Measurements from ENCODE around the gene TRIOBP.

Gene TRIOBP

DNA sequence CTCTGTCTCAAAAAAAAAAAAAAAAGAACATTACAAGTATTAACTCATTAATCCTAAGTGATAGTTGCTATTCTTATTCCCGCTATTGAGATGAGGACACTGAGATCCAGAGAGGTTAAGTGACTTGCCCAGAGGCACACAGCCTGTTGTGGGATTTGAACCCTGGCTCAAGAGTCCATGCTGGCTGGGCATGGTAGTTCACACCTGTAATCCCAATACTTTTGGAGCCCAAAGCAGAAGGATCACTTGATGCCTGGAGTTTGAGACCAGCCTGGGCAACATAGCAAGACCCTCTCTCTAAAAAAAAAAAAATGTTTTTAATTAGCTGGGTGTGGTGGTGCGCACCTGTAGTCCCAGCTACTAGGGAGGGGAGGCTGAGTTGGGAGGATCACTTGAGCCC lies 115.0 kb downstream of the TRIOBP start:
- no peak overlapping the region for H3K4me3 ChIP-seq (ENCODE audit: low read length)
- DNase-seq (ENCODE audit: low read depth, low spot score), result no peak

DNA sequence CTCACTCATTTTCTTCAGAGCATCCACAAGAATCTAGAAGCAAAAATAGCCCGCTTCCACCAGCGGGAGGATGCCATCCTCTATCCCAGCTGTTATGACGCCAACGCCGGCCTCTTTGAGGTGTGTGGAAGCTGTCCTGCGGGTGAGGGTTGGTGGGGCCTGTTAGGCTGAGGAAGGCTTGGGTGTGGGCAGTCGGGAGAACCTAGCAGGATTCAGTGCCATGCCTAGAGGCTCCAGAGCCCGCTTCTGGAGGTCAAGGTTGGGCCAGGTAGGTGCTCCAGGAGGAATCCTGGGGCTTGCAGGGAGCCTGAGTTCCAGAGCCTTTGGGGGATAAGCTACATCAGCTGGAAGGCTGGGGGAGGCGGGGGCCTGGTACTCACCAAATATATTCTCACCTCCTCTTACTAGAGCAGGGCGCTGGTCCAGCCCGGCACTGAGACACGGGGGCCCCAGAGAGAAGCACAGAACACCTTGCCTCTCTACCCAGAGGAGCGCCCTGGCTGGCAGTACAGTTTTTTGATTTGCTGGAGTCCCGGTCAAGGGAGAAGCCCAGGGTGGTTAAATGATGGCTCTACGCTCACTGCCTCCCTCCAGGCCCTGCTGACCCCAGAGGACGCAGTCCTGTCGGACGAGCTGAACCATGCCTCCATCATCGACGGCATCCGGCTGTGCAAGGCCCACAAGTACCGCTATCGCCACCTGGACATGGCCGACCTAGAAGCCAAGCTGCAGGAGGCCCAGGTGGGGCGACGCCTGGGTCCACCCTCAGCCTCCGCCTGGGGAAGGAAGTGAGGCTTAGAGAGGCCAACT lies 116.2 kb downstream of the TRIOBP start:
- H3K4me3 ChIP-seq (ENCODE audit: low read length), result no peak overlapping the region
- DNase-seq (ENCODE audit: low read depth, low spot score), result no peak

DNA sequence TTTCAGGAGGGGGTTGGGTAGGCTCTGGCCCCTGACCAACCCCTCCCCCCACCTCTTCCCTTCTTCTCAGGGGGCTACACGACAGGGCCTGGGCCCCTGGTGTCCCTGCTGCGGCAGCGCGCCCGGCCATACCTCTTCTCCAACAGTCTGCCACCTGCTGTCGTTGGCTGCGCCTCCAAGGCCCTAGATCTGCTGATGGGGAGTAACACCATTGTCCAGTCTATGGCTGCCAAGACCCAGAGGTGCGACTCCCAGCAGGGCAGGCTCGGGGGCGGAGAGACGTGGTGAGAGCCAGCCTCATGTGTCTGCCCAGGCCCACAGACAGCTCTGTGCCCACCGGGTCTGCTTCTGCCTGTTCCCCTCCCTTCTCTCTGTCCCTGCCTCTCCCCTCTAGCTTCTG lies 118.7 kb downstream of the TRIOBP start:
- no peak for DNase-seq (ENCODE audit: low read depth, low spot score)
- H3K4me3 ChIP-seq (ENCODE audit: low read length), result no peak overlapping the region

DNA sequence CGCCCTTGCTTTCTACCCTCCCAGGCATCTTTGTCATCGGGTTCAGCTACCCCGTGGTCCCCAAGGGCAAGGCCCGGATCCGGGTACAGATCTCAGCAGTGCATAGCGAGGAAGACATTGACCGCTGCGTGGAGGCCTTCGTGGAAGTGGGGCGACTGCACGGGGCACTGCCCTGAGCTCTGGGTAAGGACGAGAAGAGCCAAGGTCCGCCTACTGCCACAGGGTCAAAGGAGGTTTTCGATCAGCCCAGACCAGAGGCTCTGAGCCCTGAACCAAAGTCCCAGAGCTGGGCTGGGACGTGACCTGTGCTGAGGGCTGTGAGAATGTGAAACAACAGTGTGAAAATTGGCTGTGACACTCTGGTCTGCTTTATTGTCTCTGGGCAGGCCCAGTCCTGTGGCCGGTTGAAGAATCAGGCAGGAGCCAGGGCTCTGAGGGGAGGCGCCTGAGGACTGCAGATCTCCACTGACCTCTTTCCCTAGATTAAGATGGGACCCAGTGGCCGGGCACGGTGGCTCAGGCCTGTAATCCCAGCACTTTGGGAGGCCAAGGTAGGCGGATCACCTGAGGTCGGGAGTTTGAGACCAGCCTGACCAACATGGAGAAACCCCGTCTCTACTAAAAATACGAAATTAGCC lies 119.8 kb downstream of the TRIOBP start:
- no peak overlapping the region for H3K4me3 ChIP-seq (ENCODE audit: low read length)
- DNase-seq (ENCODE audit: low read depth, low spot score), result no peak

DNA sequence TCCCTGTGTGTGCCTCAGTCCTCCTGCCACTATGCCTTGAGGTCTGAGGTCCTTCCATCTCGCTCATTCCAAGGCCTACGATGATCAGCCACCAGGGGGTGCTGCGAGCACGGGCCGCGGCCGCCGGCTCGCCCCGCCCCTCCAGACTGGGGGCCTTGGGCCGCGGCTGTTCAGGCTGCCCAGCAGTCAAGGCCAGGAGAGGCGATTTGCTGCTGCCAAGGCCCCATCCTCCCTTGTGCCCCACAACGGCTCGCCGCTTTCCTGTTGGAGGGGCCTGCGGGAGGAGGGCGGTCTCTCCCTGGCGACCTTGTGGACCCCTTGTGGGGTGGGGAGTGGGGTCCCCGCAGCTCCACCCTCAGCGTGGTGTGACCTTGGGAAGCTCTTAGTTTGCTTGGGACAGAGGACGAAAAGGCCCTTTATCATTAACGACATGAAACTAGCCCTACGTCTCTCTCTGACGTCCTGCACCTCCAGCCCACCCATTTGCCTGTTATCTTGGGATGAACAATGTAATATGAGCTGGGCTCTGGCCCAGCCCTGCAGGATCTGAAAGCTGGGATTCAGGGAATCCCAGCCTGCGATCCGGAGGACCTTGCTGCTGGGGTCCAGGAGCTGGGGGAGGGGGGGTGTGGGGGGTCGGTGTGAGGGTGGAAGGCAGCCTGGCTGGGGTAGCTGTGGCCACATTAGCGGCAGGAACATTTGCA lies 121.0 kb downstream of the TRIOBP start:
- no peak for DNase-seq (ENCODE audit: low read depth, low spot score)
- H3K4me3 ChIP-seq (ENCODE audit: low read length), result peak overlapping the region; percentile 15; the same call in 1 of the 2 replicates

DNA sequence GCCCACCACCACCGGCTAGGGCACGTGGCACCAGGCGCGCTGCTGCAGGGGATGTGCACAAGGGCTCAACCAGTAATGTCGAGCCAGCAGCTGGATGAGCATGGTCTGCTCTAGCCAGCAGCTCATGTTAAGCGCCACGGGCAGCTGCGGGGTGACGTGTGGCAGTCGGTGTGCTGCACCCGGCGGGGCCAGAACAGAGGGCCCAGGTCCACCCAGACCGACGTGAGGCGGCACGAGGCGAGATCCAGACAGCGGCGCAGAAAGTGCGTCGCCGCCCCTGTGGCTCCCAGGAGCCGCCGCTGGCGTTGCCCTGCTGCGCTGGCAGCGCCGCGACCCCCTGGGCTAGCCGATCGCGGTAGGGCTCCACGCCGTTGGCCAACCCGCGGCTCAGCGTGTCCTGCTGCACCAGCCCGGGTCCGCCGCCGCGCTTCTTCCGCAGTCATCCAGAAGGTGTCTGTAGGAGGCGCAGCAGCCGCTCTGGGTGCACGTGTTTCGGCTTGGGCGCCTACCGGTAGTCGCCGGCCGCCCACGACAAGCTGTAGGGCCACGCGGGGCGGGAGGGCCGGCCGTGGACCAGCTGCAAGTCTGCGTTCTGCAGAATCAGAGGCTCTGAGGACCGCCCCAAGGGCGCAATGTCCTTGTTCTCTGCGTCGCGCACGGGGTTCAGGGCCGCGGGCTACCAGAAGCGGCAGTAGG lies 121.7 kb downstream of the TRIOBP start:
- H3K4me3 ChIP-seq (ENCODE audit: low read length), result peak overlapping the region; percentile 18
- DNase-seq (ENCODE audit: low read depth, low spot score), result no peak

DNA sequence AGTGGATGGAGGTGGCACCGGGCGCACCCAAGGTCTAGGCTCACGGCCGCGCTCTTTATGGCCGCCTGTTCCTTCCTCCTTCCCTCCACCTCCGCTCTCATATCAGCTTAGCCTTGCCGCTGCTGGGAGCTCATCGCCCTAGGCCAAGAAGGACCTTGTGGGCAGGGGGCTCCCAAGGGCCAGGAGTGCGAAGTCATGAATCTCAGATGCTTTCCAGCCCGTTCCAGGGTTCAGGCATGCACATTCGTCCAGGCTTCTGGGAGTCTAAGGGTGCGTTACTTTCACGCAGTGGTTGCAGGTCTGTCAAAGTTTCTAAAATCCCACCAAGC lies 122.2 kb downstream of the TRIOBP start:
- DNase-seq (ENCODE audit: low read depth, low spot score), result no peak
- no peak overlapping the region for H3K4me3 ChIP-seq (ENCODE audit: low read length)

DNA sequence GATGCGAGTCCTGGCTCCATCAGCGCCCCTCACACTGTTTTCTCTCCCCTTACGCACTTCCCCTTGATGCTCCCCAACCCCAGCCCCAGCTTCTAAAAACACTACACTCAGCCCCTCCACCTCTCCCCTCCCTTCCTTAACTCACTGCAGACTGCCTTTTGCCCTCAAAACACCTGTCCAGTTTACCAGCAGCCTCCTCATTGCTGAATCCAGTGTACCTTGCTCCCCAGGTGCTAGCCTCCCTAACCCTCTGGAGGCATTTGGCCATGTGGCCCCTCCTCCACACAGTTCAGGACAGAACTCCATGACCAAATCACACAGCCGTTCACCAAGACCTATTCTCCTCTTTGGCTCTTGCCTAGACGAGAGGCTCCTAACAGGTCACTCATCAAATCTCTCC lies 123.5 kb downstream of the TRIOBP start:
- H3K4me3 ChIP-seq (ENCODE audit: low read length), result no peak overlapping the region
- DNase-seq (ENCODE audit: low read depth, low spot score), result no peak

DNA sequence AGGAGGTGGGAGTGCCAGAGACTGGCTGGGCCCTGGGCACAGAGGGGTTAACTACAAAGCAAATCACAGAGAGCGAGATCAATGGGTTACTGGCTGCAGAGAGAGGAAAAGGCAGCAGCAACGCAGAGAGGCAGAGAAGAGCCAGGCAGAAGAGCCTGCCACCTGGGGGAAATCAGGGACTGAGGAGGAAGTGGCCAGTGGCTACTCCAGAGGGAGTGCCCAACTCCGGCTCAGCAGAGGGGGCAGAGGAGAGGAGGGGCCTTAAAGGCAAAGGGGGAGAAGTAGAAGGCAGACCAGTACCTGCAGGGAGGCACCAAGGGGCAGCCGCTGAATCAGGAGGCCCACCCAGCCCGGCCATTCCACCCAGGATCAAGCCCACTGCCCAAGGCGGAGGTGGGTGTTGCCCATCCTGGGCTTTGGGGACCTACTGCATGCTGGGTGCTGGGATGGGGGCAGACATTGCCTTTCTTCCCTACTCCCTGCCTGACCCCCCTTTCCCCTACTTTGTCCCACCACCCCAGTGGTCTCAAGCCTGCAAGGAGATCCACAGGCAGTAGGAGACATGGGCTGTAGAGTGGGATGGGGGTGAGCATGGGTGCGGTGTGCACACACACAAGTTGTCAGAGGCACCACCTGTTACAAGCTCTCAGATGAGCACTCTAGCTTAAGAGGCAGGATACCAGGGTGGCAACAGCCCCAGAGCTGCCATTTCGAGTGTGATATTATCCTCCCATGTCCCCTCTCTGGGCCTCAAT lies 125.4 kb downstream of the TRIOBP start:
- no peak overlapping the region for H3K4me3 ChIP-seq (ENCODE audit: low read length)
- DNase-seq (ENCODE audit: low read depth, low spot score), result no peak

DNA sequence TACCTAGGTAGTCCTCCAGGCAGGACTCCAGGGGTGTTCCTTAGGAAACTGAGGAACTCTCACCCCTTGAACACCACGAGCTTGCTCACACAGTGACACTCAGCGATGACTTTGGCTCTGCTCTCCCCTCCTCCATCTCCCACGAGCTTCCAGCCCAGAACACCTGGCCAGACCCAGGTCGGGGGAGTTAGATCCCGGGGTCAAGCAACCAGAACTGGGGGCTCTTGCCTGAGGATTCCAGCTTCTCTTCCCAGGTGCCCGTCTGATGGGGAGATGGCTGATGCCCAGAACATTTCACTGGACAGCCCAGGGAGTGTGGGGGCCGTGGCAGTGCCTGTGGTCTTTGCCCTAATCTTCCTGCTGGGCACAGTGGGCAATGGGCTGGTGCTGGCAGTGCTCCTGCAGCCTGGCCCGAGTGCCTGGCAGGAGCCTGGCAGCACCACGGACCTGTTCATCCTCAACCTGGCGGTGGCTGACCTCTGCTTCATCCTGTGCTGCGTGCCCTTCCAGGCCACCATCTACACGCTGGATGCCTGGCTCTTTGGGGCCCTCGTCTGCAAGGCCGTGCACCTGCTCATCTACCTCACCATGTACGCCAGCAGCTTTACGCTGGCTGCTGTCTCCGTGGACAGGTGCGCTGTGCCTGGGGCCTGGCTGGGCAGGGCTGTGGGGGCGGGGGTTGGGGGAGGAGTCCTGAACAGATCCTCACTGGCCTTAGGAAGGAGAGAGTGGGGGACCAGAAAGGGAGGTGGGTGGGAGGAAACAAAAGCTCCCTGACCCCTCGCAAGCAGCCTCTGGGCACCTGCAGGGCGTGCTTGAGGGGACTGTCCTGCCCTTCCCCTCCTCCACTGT lies 126.5 kb downstream of the TRIOBP start, which contains the start of gene GALR3:
Gene GALR3 (plus strand): TSS at position 249 of the 852 bp plus-strand sequence. CDS start 25 bp downstream, at position 274.
- no peak within 1 kb of the TSS for H3K4me3 ChIP-seq (ENCODE audit: low read length)
- DNase-seq (ENCODE audit: low read depth, low spot score), result no peak

DNA sequence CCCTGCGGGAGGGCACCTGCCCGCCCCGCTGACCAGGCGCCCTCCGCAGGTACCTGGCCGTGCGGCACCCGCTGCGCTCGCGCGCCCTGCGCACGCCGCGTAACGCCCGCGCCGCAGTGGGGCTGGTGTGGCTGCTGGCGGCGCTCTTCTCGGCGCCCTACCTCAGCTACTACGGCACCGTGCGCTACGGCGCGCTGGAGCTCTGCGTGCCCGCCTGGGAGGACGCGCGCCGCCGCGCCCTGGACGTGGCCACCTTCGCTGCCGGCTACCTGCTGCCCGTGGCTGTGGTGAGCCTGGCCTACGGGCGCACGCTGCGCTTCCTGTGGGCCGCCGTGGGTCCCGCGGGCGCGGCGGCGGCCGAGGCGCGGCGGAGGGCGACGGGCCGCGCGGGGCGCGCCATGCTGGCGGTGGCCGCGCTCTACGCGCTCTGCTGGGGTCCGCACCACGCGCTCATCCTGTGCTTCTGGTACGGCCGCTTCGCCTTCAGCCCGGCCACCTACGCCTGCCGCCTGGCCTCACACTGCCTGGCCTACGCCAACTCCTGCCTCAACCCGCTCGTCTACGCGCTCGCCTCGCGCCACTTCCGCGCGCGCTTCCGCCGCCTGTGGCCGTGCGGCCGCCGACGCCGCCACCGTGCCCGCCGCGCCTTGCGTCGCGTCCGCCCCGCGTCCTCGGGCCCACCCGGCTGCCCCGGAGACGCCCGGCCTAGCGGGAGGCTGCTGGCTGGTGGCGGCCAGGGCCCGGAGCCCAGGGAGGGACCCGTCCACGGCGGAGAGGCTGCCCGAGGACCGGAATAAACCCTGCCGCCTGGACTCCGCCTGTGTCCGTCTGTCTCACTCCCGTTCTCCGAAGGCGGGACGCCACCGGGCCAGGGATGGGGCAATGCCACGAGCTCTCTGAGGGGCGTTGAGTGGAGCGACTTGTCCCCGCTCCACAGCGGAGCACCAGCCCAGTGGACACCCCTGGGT lies 128.1 kb downstream of the TRIOBP start:
- no peak for DNase-seq (ENCODE audit: low read depth, low spot score)
- no peak overlapping the region for H3K4me3 ChIP-seq (ENCODE audit: low read length)
